ENCODE data around the gene ITPA. TPM values are rescaled to one million over a fixed set of nuclear protein-coding genes. Genes with fewer than 3 reads are reported as not detected.

ITPA gene
- total RNA-seq, 2 donors from 2014 or later, result 35.1 to 35.7 TPM

DNA sequence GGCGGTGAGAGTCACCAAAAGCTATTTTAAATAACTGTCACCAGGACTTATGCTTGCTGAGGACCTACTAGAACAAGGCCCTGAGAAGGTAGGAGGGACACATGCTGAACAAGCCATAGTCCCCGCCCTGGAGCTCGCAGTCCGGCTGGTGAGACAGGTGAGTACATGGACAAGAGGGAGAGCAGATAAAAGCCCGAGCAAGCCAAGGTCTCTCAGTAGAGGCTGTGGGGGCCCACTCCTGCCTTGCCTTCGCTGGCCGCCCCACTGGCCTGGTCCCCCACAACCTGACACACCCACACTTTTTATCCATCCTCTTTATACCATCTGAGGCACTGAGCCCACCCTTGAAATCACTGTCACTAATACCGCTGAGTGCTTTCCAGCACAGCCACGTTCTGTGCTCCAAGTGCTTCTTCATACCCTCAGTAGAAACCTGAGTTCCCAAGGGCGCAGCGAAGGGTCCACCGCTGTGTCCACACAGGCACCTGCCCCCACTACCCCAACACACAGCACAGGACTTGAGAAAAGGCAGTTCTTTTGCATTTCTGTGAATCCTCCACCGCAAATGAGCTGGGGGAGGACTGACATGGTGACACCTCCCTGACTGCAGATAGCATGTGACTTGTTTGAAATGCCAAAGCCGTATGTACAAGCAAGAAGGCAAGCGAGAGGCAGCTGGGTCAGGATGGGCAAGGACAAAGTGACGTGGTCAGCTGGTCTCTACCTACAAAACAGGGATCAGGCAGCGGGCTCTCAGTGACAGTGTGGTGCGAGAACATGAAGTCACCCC is 16.9 kb upstream of the ITPA start:
- Histone ChIP-seq H3K27me3 (replicated peaks; ENCODE audit: insufficient read depth) (no peaks in the 10 kb centered on the region), H3K36me3 (peaks cover 73% of the 10 kb centered on the region), H3K9me3 (no peaks in the 10 kb centered on the region), H3K4me1 (ENCODE audit: control insufficient read depth in 1 of 2, low read depth in 2 of 2) (no peaks in the 10 kb centered on the region), H3K27ac (no peak overlapping the region), H3K4me3 (no peak overlapping the region)
- TF ChIP-seq CTCF (IDR thresholded peaks at IDR 0.05), result no peak
- DNase-seq (ENCODE audit: low spot score) (no peak), ATAC-seq (ENCODE audit: insufficient number of reproducible peaks, low FRiP score, low read depth) (no peak)

GRCh38 chr20:3193806-3194616 is 15.3 kb upstream of the ITPA start:
- Histone ChIP-seq H3K27me3 (replicated peaks; ENCODE audit: insufficient read depth) (no peaks in the 10 kb centered on the region), H3K9me3 (no peaks in the 10 kb centered on the region), H3K36me3 (peaks cover 75% of the 10 kb centered on the region), H3K27ac (no peak overlapping the region), H3K4me1 (ENCODE audit: control insufficient read depth in 1 of 2, low read depth in 2 of 2) (no peaks in the 10 kb centered on the region), H3K4me3 (no peak overlapping the region)
- DNase-seq (ENCODE audit: low spot score) (no peak), ATAC-seq (ENCODE audit: insufficient number of reproducible peaks, low FRiP score, low read depth) (no peak)
- no peak for TF ChIP-seq CTCF (IDR thresholded peaks at IDR 0.05)

- DNase-seq (ENCODE audit: low spot score), result no peak
- no peaks in the 10 kb centered on the region for H3K27me3 ChIP-seq (replicated peaks; ENCODE audit: insufficient read depth)
- no peaks in the 10 kb centered on the region for H3K4me1 ChIP-seq (ENCODE audit: control insufficient read depth in 1 of 2, low read depth in 2 of 2)
- no peak for ATAC-seq (ENCODE audit: insufficient number of reproducible peaks, low FRiP score, low read depth)
- no peak for TF ChIP-seq CTCF (IDR thresholded peaks at IDR 0.05)
- H3K27ac ChIP-seq, result no peak overlapping the region
- peaks cover 78% of the 10 kb centered on the region for H3K36me3 ChIP-seq
- H3K4me3 ChIP-seq, result no peak overlapping the region
- H3K9me3 ChIP-seq, result no peaks in the 10 kb centered on the region
Observed at GRCh38 chr20:3194617-3195280, 14.5 kb upstream of the ITPA start.

GRCh38 chr20:3195590-3196237 is 13.6 kb upstream of the ITPA start:
- Histone ChIP-seq H3K27ac (no peak overlapping the region), H3K36me3 (peaks cover 78% of the 10 kb centered on the region)
- TF ChIP-seq CTCF (IDR thresholded peaks at IDR 0.05), result no peak

More at GRCh38 chr20:3195590-3196237, 13.6 kb upstream of the ITPA start:
- no peak for ATAC-seq (ENCODE audit: insufficient number of reproducible peaks, low FRiP score, low read depth)
- no peak for DNase-seq (ENCODE audit: low spot score)
- Histone ChIP-seq H3K9me3 (no peaks in the 10 kb centered on the region), H3K4me3 (no peak overlapping the region), H3K27me3 (replicated peaks; ENCODE audit: insufficient read depth) (no peaks in the 10 kb centered on the region), H3K4me1 (ENCODE audit: control insufficient read depth in 1 of 2, low read depth in 2 of 2) (no peaks in the 10 kb centered on the region)

Measured in thoracic aorta (tissue), 2 donors.